ENCODE results near the gene ELAVL2. TPM values are rescaled to one million over a fixed set of nuclear protein-coding genes. Genes with fewer than 3 reads are reported as not detected.
"Not testable (repeated sequence)": the region's sequence is repeated elsewhere in the genome, so short reads cannot be mapped to it uniquely, and the experiment has no call there.

ELAVL2 gene
- total RNA-seq, 1 experiment from 2014 or later: 0.18 TPM

GRCh38 chr9:23728736-23729135, 97.3 kb downstream of the ELAVL2 start:
- H3K36me3 ChIP-seq (ENCODE audit: control insufficient read depth, insufficient read depth, low read length): no peaks in the 10 kb centered on the region
- H3K9me3 Mint-ChIP-seq (ENCODE audit: unreplicated experiment): no peaks in the 10 kb centered on the region
- DNase-seq: no peak
- no peaks in the 10 kb centered on the region for H3K27me3 ChIP-seq (replicated peaks; ENCODE audit: control insufficient read depth, insufficient read depth, low read length)
- no peaks in the 10 kb centered on the region for H3K9me3 ChIP-seq
- H3K36me3 Mint-ChIP-seq (ENCODE audit: insufficient read depth, unreplicated experiment): no peaks in the 10 kb centered on the region
- intact Hi-C loops (cut with micrococcal nuclease; ENCODE audit: unreplicated experiment): no loop called here
- CTCF ChIA-PET: no interaction called here
- POLR2A ChIA-PET: no interaction called here
- no peaks in the 10 kb centered on the region for H3K4me1 ChIP-seq
- no peaks in the 10 kb centered on the region for H3K27me3 Mint-ChIP-seq (ENCODE audit: insufficient read depth, unreplicated experiment)
- no peak for TF ChIP-seq CTCF (IDR thresholded peaks at IDR 0.05; ENCODE audit: insufficient read depth in 1 of 2, low read depth in 1 of 2, low read length in 1 of 2, severe bottlenecking in 1 of 2, unreplicated experiment in 1 of 2)
- H3K27ac Mint-ChIP-seq (ENCODE audit: unreplicated experiment): no peak overlapping the region
- BruUV-seq (replicated peaks): no TSS peak
- no peaks in the 10 kb centered on the region for H3K4me1 Mint-ChIP-seq (ENCODE audit: low read depth, unreplicated experiment)
- H3K4me3 ChIP-seq (ENCODE audit: low read depth, low read length): no peak overlapping the region
- H3K4me3 Mint-ChIP-seq (ENCODE audit: unreplicated experiment): no peak overlapping the region

DNA sequence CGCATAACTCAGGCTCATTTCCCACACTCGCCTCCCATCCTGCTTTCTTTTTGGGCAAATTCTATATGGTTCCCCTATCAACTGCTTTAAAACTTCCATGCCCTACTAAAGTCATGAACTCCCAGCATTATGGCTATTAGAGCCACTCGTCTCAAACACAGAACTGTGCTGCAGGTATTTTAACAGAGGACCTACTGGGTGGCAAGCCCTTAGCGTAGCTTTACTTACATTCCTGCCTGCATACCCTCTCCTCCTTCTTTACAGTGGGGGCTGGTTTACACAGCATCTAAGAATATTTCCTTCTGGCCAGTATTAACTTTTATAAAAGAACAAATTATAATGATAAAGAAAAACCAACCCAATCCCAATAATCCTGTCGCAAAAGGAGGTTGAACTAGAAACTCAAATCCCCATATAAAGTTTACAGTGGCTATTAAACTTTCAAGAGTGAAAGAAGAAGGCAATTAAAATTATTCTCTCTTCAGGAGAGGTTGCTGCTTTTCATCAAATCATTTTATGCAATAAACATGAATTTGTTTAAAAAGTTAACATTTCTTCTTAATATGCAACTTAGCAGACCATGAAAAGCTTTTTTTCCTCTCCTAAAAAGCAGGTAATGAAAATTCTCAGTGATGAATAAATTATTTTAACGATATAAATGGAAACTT, 100.6 kb downstream of the ELAVL2 start:
- BruUV-seq (replicated peaks): no TSS peak
- no peak for DNase-seq
- no peaks in the 10 kb centered on the region for H3K9me3 ChIP-seq
- H3K27me3 ChIP-seq (replicated peaks; ENCODE audit: control insufficient read depth, insufficient read depth, low read length): no peaks in the 10 kb centered on the region
- CTCF ChIA-PET: no interaction called here
- Mint-ChIP-seq H3K4me3 (ENCODE audit: unreplicated experiment) (no peak overlapping the region), H3K4me1 (ENCODE audit: low read depth, unreplicated experiment) (no peaks in the 10 kb centered on the region), H3K36me3 (ENCODE audit: insufficient read depth, unreplicated experiment) (no peaks in the 10 kb centered on the region), H3K27ac (ENCODE audit: unreplicated experiment) (no peak overlapping the region), H3K9me3 (ENCODE audit: unreplicated experiment) (no peaks in the 10 kb centered on the region), H3K27me3 (ENCODE audit: insufficient read depth, unreplicated experiment) (no peaks in the 10 kb centered on the region)
- intact Hi-C loops (cut with micrococcal nuclease; ENCODE audit: unreplicated experiment): no loop called here
- no peaks in the 10 kb centered on the region for H3K4me1 ChIP-seq
- H3K36me3 ChIP-seq (ENCODE audit: control insufficient read depth, insufficient read depth, low read length): no peaks in the 10 kb centered on the region
- TF ChIP-seq CTCF (IDR thresholded peaks at IDR 0.05; ENCODE audit: insufficient read depth in 1 of 2, low read depth in 1 of 2, low read length in 1 of 2, severe bottlenecking in 1 of 2, unreplicated experiment in 1 of 2): no peak
- POLR2A ChIA-PET: no interaction called here
- no peak overlapping the region for H3K4me3 ChIP-seq (ENCODE audit: low read depth, low read length)

DNA sequence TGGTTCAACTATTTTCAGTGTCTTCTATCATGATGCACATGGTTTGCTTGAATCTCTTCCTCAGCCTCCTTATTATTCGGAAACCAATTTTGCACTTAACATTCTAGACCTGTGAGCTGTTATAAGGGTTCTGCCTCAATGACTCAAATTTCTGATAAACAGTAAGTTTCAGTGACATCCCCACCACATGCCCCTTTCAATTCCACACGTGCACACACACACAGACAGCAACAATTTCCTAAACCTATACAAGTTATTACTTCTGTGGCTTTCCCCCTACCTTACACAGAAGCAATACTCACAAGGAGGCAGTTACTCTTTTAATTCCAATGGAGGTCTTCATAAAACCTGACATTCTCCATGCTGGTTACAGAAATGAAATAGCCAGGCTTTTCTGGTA, 102.4 kb downstream of the ELAVL2 start:
- no TSS peak for BruUV-seq (replicated peaks)

DNA sequence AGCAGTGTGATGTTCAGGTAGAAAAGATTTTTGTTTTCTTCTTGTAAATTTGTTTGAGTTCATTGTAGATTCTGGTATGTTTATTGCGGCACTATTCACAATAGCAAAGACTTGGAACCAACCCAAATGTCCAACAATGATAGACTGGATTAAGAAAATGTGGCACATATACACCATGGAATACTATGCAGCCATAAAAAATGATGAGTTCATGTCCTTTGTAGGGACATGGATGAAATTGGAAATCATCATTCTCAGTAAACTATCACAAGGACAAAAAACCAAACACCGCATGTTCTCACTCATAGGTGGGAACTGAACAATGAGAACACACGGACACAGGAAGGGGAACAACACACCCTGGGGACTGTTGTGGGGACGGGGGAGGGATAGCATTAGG, 103.0 kb downstream of the ELAVL2 start:
- H3K36me3 ChIP-seq (ENCODE audit: control insufficient read depth, insufficient read depth, low read length); DNase-seq; H3K36me3 Mint-ChIP-seq (ENCODE audit: insufficient read depth, unreplicated experiment); H3K9me3 Mint-ChIP-seq (ENCODE audit: unreplicated experiment); H3K27me3 ChIP-seq (replicated peaks; ENCODE audit: control insufficient read depth, insufficient read depth, low read length); POLR2A ChIA-PET; BruUV-seq (replicated peaks); H3K27me3 Mint-ChIP-seq (ENCODE audit: insufficient read depth, unreplicated experiment); H3K4me1 ChIP-seq; H3K4me3 ChIP-seq (ENCODE audit: low read depth, low read length); CTCF ChIA-PET; intact Hi-C loops (cut with micrococcal nuclease; ENCODE audit: unreplicated experiment); H3K9me3 ChIP-seq; H3K4me1 Mint-ChIP-seq (ENCODE audit: low read depth, unreplicated experiment); H3K4me3 Mint-ChIP-seq (ENCODE audit: unreplicated experiment); H3K27ac Mint-ChIP-seq (ENCODE audit: unreplicated experiment): not testable (repeated sequence)

More for the DNA sequence above, 102.4 kb downstream of the ELAVL2 start:
- Mint-ChIP-seq H3K27ac (ENCODE audit: unreplicated experiment) (no peak overlapping the region), H3K4me3 (ENCODE audit: unreplicated experiment) (no peak overlapping the region), H3K9me3 (ENCODE audit: unreplicated experiment) (no peaks in the 10 kb centered on the region), H3K27me3 (ENCODE audit: insufficient read depth, unreplicated experiment) (no peaks in the 10 kb centered on the region), H3K4me1 (ENCODE audit: low read depth, unreplicated experiment) (no peaks in the 10 kb centered on the region), H3K36me3 (ENCODE audit: insufficient read depth, unreplicated experiment) (no peaks in the 10 kb centered on the region)
- no peaks in the 10 kb centered on the region for H3K27me3 ChIP-seq (replicated peaks; ENCODE audit: control insufficient read depth, insufficient read depth, low read length)
- no peak for DNase-seq
- no peaks in the 10 kb centered on the region for H3K4me1 ChIP-seq
- H3K4me3 ChIP-seq (ENCODE audit: low read depth, low read length): no peak overlapping the region
- intact Hi-C loops (cut with micrococcal nuclease; ENCODE audit: unreplicated experiment): no loop called here
- POLR2A ChIA-PET: no interaction called here
- no peak for TF ChIP-seq CTCF (IDR thresholded peaks at IDR 0.05; ENCODE audit: insufficient read depth in 1 of 2, low read depth in 1 of 2, low read length in 1 of 2, severe bottlenecking in 1 of 2, unreplicated experiment in 1 of 2)
- CTCF ChIA-PET: no interaction called here
- no peaks in the 10 kb centered on the region for H3K9me3 ChIP-seq
- H3K36me3 ChIP-seq (ENCODE audit: control insufficient read depth, insufficient read depth, low read length): no peaks in the 10 kb centered on the region

Data from Caco-2 (cell line).